Measurements from ENCODE around the gene GRID1.

GRCh38 chr10:86137561-86137960, 229.0 kb downstream of the GRID1 start:
- TF ChIP-seq EZH2phosphoT487 (IDR thresholded peaks at IDR 0.05; ENCODE audit: insufficient read depth, low read depth): no peak
- TF ChIP-seq EZH2 (IDR thresholded peaks at IDR 0.05; ENCODE audit: insufficient read depth, poor library complexity, severe bottlenecking): no peak
